SK-N-SH (cell line): ENCODE data around the gene TMED8. TPM values are rescaled to one million over a fixed set of nuclear protein-coding genes. Genes with fewer than 3 reads are reported as not detected.

ENCODE experiments used
- CTCF ChIA-PET: fragments of 300-600, 350-600 bp; formaldehyde crosslinking; extraction: SDS; loops from one replicate; lab custom pipeline; 2021; lab: Yijun Ruan, JAX
- POLR2A ChIA-PET: fragments of 350-600 bp; sonication (Branson Sonifier 250); formaldehyde crosslinking; extraction: SDS; loops from one replicate; lab custom pipeline; 2020; ENCODE audit warnings: antibody characterized with exemption, inconsistent platforms; lab: Yijun Ruan, JAX
- DNase-seq: peaks from one replicate; pipeline ENCODE4 v3.0.0; 2012
- H2AFZ ChIP-seq: fragments of 200-600 bp; sonication (generic); 2 replicates; pipeline ENCODE4 v1.8.1; 2016; ENCODE audit warnings: antibody characterized with exemption, mild to moderate bottlenecking, low read depth
- H3F3A ChIP-seq: fragments of 200-600 bp; sonication (generic); replicated peaks from 2 replicates; pipeline ENCODE3; 2016; ENCODE audit warnings: antibody characterized with exemption, mild to moderate bottlenecking; ENCODE audit not compliant: insufficient read depth
- H3K27ac ChIP-seq, 2 experiments: fragments of 200-500 bp in 1 of 2; fragments of 200-600 bp in 1 of 2; sonication (Bioruptor generic) in 1 of 2; sonication (generic), shearing (Covaris generic) in 1 of 2; 2 replicates each; pipeline versions ENCODE4 v1.5.1 to v1.6.1; 2014 to 2016; ENCODE audit warnings: low read depth in 2 of 2, inconsistent platforms in 1 of 2, low read length in 1 of 2, mild to moderate bottlenecking in 1 of 2, mixed read lengths in 1 of 2
- H3K27me3 ChIP-seq: fragments of 200-600 bp; sonication (generic), shearing (Covaris generic); 2 replicates; pipeline ENCODE4 v1.6.1; 2016; ENCODE audit warnings: mixed run types; ENCODE audit not compliant: insufficient read depth
- H3K36me3 ChIP-seq, 2 experiments: fragments of 200-500 bp in 1 of 2; fragments of 200-600 bp in 1 of 2; sonication (Bioruptor generic) in 1 of 2; sonication (generic) in 1 of 2; replicated peaks in 1 of 2; 2 replicates each; pipeline versions ENCODE3 to v1.5.1; 2014 to 2016; ENCODE audit warnings: low read length in 1 of 2, mild to moderate bottlenecking in 1 of 2; ENCODE audit not compliant: insufficient read depth in 2 of 2, control insufficient read depth in 1 of 2
- H3K4me1 ChIP-seq, 2 experiments: fragments of 200-500 bp in 1 of 2; fragments of 200-600 bp in 1 of 2; sonication (Bioruptor generic) in 1 of 2; sonication (generic), shearing (Covaris generic) in 1 of 2; 2 replicates each; pipeline versions ENCODE4 v1.5.1 to v1.6.1; 2014 to 2016; ENCODE audit warnings: low read depth in 1 of 2, low read length in 1 of 2, mixed run types in 1 of 2; ENCODE audit not compliant: insufficient read depth in 2 of 2, control insufficient read depth in 1 of 2
- H3K4me2 ChIP-seq: fragments of 200-600 bp; sonication (generic), shearing (Covaris generic); 2 replicates; pipeline ENCODE4 v1.6.1; 2017; ENCODE audit warnings: mixed run types
- H3K4me3 ChIP-seq, 2 experiments: fragments of 200-500 bp in 1 of 2; fragments of 200-600 bp in 1 of 2; sonication (Bioruptor generic) in 1 of 2; sonication (generic), shearing (Covaris generic) in 1 of 2; 2 replicates each; pipeline versions ENCODE4 v1.5.1 to v1.8.1; 2014 to 2016; ENCODE audit warnings: low read depth in 2 of 2, inconsistent platforms in 1 of 2, low read length in 1 of 2, mild to moderate bottlenecking in 1 of 2, mixed read lengths in 1 of 2, moderate library complexity in 1 of 2
- H3K79me2 ChIP-seq: fragments of 200-600 bp; sonication (generic); 2 replicates; pipeline ENCODE4 v1.8.1; 2017; ENCODE audit warnings: mild to moderate bottlenecking; ENCODE audit not compliant: insufficient read depth
- H3K9ac ChIP-seq: fragments of 200-600 bp; sonication (generic); 2 replicates; pipeline ENCODE4 v1.6.1; 2017; ENCODE audit warnings: mixed run types
- H3K9me2 ChIP-seq: fragments of 200-600 bp; sonication (generic); 2 replicates; pipeline ENCODE4 v1.6.1; 2017; ENCODE audit warnings: mixed run types
- H3K9me3 ChIP-seq: fragments of 200-600 bp; sonication (generic); 2 replicates; pipeline ENCODE4 v1.6.1; 2017; ENCODE audit warnings: mixed run types, mild to moderate bottlenecking, moderate library complexity
- H4K20me1 ChIP-seq: fragments of 200-600 bp; sonication (generic); 2 replicates; pipeline ENCODE4 v1.6.1; 2017; ENCODE audit warnings: mild to moderate bottlenecking, mixed run types; ENCODE audit not compliant: insufficient read depth
- CHD2 ChIP-seq: fragments of 150-350 bp; IDR thresholded peaks from 2 replicates; pipeline ENCODE4 v1.6.1; 2018; ENCODE audit warnings: low read length; ENCODE audit not compliant: partially characterized antibody
- CTCF ChIP-seq: fragments of 200-600 bp; sonication (generic); IDR thresholded peaks from 2 replicates; pipeline ENCODE4 v1.6.1; 2017; ENCODE audit warnings: antibody characterized with exemption, mild to moderate bottlenecking, moderate library complexity
- FOSL2 ChIP-seq: IDR thresholded peaks from 2 replicates; pipeline ENCODE4 v1.4.0; 2012; ENCODE audit warnings: low read depth, mild to moderate bottlenecking, moderate library complexity, borderline replicate concordance
- MEF2A ChIP-seq: IDR thresholded peaks from 2 replicates; pipeline ENCODE4 v1.4.0; 2012; ENCODE audit warnings: low read depth, borderline replicate concordance
- MXI1 ChIP-seq: IDR thresholded peaks from 2 replicates; pipeline ENCODE4 v1.6.1; 2012; ENCODE audit warnings: mild to moderate bottlenecking, low read depth, low read length, improper control_type of control experiment
- NFIC ChIP-seq: IDR thresholded peaks from 2 replicates; pipeline ENCODE4 v1.4.0; 2012; ENCODE audit warnings: borderline replicate concordance
- POLR2AphosphoS5 ChIP-seq: IDR thresholded peaks from 2 replicates; pipeline ENCODE4 v1.6.1; 2012; ENCODE audit warnings: low read depth, low read length
- RAD21 ChIP-seq: IDR thresholded peaks from 2 replicates; pipeline ENCODE4 v1.6.1; 2012; ENCODE audit warnings: mild to moderate bottlenecking, low read length
- SIN3A ChIP-seq: IDR thresholded peaks from 2 replicates; pipeline ENCODE4 v1.6.1; 2012; ENCODE audit warnings: low read depth, mild to moderate bottlenecking, low read length, moderate library complexity, borderline replicate concordance
- TAF1 ChIP-seq: IDR thresholded peaks from 2 replicates; pipeline ENCODE4 v1.6.1; 2012; ENCODE audit warnings: low read depth, mild to moderate bottlenecking, low read length, moderate library complexity, borderline replicate concordance
- TCF12 ChIP-seq: IDR thresholded peaks from 2 replicates; pipeline ENCODE4 v1.4.0; 2012
- TEAD4 ChIP-seq: IDR thresholded peaks from 2 replicates; pipeline ENCODE4 v1.4.0; 2012; ENCODE audit warnings: mild to moderate bottlenecking, borderline replicate concordance; ENCODE audit not compliant: insufficient read depth
- USF1 ChIP-seq: IDR thresholded peaks from 2 replicates; pipeline ENCODE4 v1.4.0; 2012; ENCODE audit warnings: low read depth, borderline replicate concordance
- WGBS: methylation state at CpG from one replicate; pipeline ENCODE4 v1.1.6; 2017; ENCODE audit warnings: low lambda C conversion rate; 5-methylcytosine and 5-hydroxymethylcytosine counted together
- polyA plus RNA-seq, 3 experiments: library from polyadenylated mRNA; depleted of rRNA; stranded (reverse); fragments of >200 nt; gene quantifications; 2 replicates each; pipeline ENCODE4 v1.2.3, GENCODE V29; 2012

The TMED8 gene
- polyA plus RNA-seq, 1 of the 3 experiments (the other 2 are of a cell fraction), result 2.3 TPM

GRCh38 chr14:77356899-77357298 lies 20.0 kb downstream of the TMED8 start:
- Histone ChIP-seq H3K9me3 (no peaks in the 10 kb centered on the region), H3K4me2 (no peak overlapping the region), H3K9me2 (no peaks in the 10 kb centered on the region), H3K79me2 (no peaks in the 10 kb centered on the region), H3K9ac (no peak overlapping the region), H3K36me3 (no peaks in the 10 kb centered on the region), H4K20me1 (no peaks in the 10 kb centered on the region), H2AFZ (no peak overlapping the region), H3F3A (no peaks in the 10 kb centered on the region), H3K27me3 (no peaks in the 10 kb centered on the region), H3K4me1 (no peaks in the 10 kb centered on the region; a peak in 1 of 4 replicates), H3K27ac (no peak overlapping the region), H3K4me3 (no peak overlapping the region)
- CTCF ChIA-PET, result interaction anchor here (0.5 to 0.7 kb wide), 2 partner anchors 103 to 128 kb away, joined by 3 read pairs; no protein-coding TSS in a partner anchor
- POLR2A ChIA-PET, result interaction anchor here (0.7 kb wide), 1 partner anchor 20 kb away, joined by 3 read pairs; the partner anchor contains the start of genes SAMD15 and TMED8
- no peak for DNase-seq
- TF ChIP-seq TAF1 (no peak), POLR2AphosphoS5 (no peak), SIN3A (no peak), RAD21 (no peak), USF1 (no peak), TCF12 (no peak), FOSL2 (no peak), NFIC (no peak), MXI1 (no peak), TEAD4 (no peak)
- 97% methylated on average over 4 of the region's 4 CpGs for WGBS

GRCh38 chr14:77355811-77356210 lies 21.1 kb downstream of the TMED8 start:
- Histone ChIP-seq H3K9me2 (no peaks in the 10 kb centered on the region), H3F3A (no peaks in the 10 kb centered on the region), H2AFZ (no peak overlapping the region), H3K4me2 (no peak overlapping the region), H3K27me3 (no peaks in the 10 kb centered on the region), H3K9ac (no peak overlapping the region), H3K4me3 (no peak overlapping the region), H3K36me3 (no peaks in the 10 kb centered on the region), H3K27ac (no peak overlapping the region), H3K79me2 (no peaks in the 10 kb centered on the region), H3K9me3 (no peaks in the 10 kb centered on the region), H4K20me1 (no peaks in the 10 kb centered on the region), H3K4me1 (no peaks in the 10 kb centered on the region; a peak in 1 of 4 replicates)
- CTCF ChIA-PET, result interaction anchor here (0.6 kb wide), 1 partner anchor 40 kb away, joined by 3 read pairs; no protein-coding TSS in a partner anchor
- WGBS, result 87% methylated on average over 4 of the region's 4 CpGs
- no peak for DNase-seq
- POLR2A ChIA-PET, result interaction anchor here (1.2 kb wide), 1 partner anchor 18 kb away, joined by 4 read pairs; no protein-coding TSS in a partner anchor
- no peak for TF ChIP-seq MEF2A
- no peak for TF ChIP-seq CTCF
- no peak for TF ChIP-seq CHD2
